ELR (cell line): ENCODE measurements around the gene STRN4.

Experiments
- DNase-seq: peaks from one replicate; pipeline ENCODE4 v3.0.0-alpha.2; 2015; ENCODE audit warnings: low read depth

The STRN4 gene

GRCh38 chr19:46744005-46744691, 2.1 kb downstream of the STRN4 start:
- DNase-seq = no peak

GRCh38 chr19:46742926-46743480, 3.2 kb downstream of the STRN4 start:
- no peak for DNase-seq

- no peak for DNase-seq
Measured at GRCh38 chr19:46741447-46741846, 4.8 kb downstream of the STRN4 start.

- no peak for DNase-seq
Measured at GRCh38 chr19:46739290-46739771, 6.9 kb downstream of the STRN4 start.

GRCh38 chr19:46737761-46738171, 8.5 kb downstream of the STRN4 start:
- DNase-seq = no peak

GRCh38 chr19:46737298-46737654, 9.0 kb downstream of the STRN4 start:
- no peak for DNase-seq

- DNase-seq = no peak
Measured at GRCh38 chr19:46736531-46737297, 9.5 kb downstream of the STRN4 start.

GRCh38 chr19:46733690-46734292, 12.5 kb downstream of the STRN4 start:
- DNase-seq = peak; percentile 38

GRCh38 chr19:46732966-46733689, 13.1 kb downstream of the STRN4 start:
- peak; percentile 91 for DNase-seq

- peak; percentile 54 for DNase-seq
Measured at GRCh38 chr19:46732172-46732938, 13.9 kb downstream of the STRN4 start.

- DNase-seq = peak; percentile 79
Measured at GRCh38 chr19:46731584-46731983, 14.7 kb downstream of the STRN4 start.

- DNase-seq = peak; percentile 98
Measured at GRCh38 chr19:46731007-46731501, 15.2 kb downstream of the STRN4 start.

GRCh38 chr19:46730595-46730994, 15.7 kb downstream of the STRN4 start:
- peak; percentile 16 for DNase-seq

- peak; percentile 11 for DNase-seq
Measured at GRCh38 chr19:46730187-46730586, 16.1 kb downstream of the STRN4 start.

- DNase-seq = no peak
Measured at GRCh38 chr19:46729696-46730095, 16.6 kb downstream of the STRN4 start.

GRCh38 chr19:46728693-46729339, 17.4 kb downstream of the STRN4 start:
- peak; percentile 64 for DNase-seq

- DNase-seq = no peak
Measured at GRCh38 chr19:46728208-46728607, 18.0 kb downstream of the STRN4 start.

- DNase-seq = no peak
Measured at GRCh38 chr19:46727757-46728156, 18.5 kb downstream of the STRN4 start.

- no peak for DNase-seq
Measured at GRCh38 chr19:46726971-46727501, 19.2 kb downstream of the STRN4 start.

GRCh38 chr19:46726551-46726950, 19.7 kb downstream of the STRN4 start:
- DNase-seq = no peak
